ENCODE measurements around the gene MYOM3.
A peak's percentile ranks its signal among the peaks of the same experiment; 100 is the strongest.

MYOM3 gene

DNA sequence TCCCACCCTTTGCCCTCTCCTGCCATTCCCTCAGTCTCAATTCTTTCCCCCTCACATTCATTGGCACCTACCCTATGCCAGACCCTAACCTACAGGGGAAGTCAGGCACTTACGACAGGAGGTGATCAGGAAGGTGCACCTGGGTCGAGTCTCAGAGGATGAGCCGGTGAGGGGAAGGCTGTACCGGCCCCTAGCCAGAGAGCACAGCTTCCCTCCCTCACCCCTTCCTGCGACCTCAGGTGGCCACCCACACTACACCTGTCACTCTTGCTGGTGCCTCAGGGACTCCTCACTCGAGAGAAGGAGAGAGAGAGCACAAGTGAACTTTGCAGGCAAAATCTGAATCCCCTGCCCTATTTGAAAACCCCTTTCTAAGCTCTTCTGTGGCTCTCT lies 1.7 kb upstream of the MYOM3 start:
- DNase-seq: no peak

DNA sequence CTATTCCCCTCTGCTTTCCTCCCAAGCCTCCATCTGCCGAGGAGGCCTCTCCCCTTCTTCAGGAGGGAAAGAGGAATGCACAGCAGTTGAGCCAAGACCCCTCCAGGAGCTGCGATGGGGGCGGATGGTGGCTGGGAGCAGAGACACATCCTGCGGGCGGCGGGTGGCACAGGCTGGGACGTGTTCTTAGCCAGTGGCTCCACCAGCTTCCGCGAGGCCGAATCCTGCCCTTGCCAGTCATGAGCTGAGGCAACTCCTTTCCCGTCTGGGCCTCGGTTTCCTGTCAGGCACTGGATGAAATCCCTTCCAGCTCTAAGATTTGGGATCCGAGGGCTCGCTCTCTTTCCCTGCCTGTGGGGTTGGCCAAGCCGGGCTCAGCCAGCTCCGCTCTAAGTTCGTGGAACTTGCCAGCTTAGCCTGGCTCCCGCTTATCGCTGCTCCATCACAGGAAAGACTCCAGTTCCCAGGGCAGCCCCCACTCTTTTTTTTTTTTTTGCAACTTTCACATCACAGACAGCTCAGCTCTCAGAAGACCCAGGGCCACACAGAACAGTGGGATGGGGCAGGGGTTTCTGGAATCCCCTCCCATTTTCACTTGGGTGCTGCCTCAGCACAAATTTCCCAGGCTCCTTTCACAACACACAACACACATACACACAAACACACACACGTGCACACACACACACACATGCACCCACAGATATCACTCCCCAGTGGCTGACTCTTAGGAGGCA lies 506 bp downstream of the MYOM3 start:
- no peak for DNase-seq

DNA sequence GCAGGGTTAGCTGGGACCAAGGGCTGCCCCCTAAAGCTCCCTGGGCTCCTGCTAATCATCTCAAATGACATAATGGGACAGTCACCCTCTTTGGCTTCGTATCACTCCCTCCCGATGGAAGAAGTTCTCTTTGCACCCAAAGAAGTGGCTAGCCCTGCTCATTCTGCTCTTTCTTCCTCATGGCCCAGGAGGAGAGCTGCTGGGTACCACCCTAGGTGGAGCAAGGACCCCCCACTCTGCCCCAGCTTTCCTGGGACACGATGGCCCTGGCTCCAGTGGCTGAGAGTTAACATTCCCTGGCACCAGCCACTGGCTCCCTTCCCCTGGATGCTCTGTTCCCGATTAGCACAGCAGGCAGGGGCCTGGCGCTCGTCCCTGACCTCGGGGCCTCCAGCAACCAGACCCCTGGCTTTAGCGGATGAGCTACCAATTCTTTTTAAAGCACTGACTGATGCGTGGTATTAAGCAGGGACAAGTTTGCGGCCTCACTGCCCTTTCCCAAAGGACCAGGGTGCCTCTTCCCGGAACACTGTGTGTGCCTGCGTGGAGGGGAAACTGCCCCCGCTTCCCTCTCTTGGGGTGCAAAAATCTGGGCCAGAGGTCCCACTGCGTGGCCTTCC lies 1.2 kb downstream of the MYOM3 start:
- DNase-seq: no peak

DNA sequence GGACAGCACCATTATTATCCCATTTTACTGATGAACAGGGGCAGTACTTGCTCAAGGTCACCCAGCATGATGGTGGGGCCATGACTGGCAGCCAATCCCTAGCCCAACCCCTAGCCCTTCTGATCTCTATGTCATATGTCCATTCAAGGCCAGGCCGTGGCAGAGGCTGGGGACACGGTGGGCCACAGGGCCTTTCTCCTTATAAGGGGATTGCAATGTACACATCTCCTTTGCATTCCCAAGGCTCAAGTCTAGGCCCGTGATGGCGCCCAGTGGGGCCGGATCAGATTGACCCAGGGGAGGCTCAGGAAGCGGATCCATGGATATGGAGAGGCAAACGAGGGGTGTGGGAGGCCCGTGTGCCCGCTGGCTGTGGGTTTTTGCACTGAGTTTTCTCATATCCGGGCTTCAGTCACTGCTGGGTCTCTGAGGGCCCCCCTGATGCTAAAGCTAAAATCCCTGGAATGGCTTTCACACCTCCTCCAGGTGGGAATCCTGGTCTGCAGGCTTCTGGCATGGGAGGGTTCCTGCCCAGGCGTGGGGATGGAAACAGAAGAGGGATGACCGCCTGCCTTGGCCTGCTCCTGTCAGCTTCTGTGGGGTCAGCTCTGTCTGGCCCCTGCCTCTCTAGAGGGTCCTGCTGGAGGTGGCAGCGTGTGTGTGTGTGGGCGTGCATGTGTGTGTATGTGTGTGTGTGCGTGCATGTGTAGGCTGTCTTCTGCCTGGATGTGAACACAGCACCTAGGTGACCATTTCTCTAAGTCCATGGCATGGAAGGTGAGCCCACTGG lies 2.1 kb downstream of the MYOM3 start:
- no peak for DNase-seq

DNA sequence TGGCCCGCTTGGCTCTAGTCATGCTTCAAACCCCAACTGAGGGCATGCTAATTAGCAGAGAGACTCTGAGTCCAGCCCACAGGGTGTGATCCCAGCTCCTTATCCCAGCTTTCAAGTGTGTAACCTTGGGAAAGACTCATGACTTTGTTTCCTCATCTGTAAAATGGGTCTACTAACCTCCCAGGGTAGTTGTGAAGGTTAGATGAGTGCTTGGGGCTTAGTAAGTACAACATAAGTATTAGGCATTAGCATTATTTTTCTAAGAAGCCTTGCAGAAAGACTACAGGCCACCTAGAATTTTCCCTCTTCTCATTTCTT lies 2.8 kb downstream of the MYOM3 start:
- DNase-seq: no peak

DNA sequence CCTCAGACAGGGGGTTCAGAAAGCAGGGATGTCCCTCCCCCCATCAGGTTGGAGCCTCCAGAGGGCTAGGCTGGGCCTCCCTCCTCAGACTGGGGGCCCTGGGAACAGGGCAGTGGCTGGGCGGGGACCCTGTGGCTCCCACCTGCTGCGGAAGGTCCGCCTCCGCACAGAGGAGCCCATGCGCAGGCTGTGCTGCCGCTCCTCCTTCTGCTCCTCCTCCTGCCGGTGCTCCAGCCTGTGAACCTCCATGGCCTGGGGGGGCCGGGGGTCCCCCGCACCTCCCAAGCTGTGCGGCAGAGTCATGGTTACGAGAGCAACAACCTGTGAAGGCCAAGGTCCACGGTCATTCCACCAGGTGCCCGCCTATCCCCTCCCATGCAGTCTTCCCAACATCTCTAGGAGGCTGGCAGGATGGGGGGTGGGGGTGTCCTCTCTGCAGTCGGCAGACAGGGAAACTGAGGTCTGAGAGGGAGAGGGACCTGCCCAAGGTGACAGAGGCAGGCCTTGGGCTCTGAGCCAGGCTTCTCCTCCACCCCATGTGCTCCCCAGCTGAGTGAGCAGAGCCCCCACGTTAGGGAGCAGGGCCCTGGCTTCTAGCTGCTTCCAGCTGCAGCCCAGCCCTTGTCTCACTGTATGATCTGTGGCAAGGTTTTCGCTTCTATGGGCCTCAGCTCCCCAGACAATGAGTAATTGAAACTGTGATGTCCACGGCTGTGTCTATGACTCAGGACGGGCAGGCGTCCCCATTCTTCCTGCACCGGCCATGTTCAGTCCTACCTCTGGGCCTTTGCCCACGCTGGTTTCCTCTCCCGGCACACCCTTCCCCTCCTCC lies 3.4 kb downstream of the MYOM3 start:
- DNase-seq: peak; percentile 39

DNA sequence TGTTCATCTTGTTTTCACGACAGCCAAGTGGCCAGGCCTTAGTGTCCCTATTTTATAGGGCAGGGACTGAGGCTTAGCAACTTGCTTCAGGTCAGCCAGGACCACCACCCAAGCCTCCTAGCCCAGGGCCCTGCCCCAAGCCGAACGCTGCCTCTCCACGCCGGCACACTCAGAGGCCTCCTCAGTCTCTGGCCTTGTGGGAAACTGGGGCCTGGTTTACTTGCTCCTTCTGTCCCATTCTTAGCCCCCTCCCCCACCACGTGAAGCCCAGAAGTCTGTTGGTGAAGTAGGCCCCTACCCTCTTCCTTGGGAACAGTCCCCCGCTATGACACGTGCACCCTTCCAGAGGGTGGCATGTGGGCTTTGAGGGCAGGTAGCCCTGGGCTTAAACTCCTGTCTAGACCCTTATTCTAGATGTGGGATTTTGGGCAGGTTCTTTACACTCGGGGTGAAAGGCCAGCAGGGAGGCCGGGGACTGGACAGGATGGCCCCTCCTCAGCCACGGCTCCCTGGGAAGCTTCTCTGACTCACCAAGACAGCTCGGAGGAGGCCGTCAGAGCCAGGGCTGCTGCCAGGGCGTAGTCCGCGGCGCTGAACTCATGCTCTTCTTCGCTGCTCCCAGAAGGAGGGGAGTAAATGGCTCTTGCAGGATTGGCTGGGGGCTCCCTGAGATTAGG lies 4.3 kb downstream of the MYOM3 start:
- no peak for DNase-seq

DNA sequence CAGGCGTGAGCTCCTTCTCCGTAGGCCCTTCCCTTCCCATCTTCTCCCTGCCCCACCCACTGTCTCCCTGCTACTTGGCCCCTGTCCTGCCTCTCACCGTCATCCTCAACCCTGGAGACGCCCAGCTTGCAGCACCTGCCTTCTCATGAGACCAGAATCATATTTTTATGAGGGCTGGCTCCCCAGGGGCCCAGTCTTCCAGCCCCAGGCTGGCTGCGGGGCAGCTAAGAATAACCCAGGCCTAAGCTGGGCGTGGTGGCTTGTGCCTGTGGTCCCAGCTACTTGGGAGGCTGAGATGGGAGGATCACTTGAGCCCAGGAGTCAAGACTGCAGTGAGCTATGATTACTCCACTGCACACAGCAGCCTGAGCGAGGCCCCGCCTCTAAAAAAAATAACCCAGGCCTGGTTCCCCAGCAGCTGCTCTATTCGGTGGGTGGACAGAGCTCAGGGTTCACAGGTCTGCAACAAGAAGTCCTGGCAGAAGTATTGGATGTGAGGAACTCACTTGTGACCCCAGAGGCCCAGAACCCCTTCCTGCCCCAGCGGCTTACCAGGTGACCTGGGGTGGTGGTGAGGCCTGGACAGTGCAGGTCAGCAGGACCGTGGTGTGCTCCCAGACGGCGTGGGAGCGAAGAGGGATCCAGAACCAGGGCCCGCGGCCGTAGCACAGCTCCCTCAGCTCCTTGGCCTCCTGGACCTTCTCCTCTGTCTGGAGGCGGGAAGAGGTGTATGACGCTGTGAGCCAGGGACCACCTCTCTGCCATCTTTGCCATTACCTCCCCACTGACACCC lies 6.4 kb downstream of the MYOM3 start:
- DNase-seq: no peak

DNA sequence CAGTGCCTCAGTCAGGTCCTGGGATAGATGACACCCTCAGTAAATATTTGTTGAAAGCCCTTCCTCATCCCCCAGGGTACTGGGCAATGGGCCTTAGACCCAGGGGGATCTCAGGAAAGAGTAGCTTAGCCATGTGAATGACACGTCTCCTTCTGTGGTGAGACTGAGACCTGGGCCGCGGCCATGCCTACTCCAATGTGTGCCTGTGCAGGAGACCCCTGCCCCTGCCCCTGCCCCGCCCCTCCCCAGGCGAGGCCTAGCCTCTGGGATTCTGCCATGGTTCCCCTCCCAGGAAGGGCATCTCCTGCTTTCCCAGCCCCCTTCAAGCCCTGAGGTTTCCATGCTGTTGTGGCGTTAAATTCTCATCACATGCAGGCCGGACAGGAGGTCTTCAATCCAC lies 7.1 kb downstream of the MYOM3 start:
- DNase-seq: no peak

DNA sequence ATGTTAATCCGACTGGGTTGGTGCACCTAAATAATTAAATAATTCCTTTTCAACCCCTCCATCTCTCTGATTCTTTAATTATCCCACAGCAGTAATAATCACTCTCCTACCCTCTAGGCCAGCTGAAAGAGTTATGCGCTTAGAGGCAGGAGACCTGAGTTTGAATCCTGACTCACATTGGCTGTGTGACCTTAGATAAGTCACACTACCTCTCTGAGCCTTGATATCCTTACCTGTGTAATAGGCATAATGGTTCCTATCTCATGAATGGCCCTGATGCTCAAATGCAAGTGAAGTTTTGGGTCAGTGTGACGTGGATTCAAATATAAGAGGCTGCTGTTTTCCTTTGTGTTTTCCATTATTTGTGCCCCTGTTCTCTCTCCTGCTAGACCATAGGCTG lies 8.1 kb downstream of the MYOM3 start:
- no peak for DNase-seq

DNA sequence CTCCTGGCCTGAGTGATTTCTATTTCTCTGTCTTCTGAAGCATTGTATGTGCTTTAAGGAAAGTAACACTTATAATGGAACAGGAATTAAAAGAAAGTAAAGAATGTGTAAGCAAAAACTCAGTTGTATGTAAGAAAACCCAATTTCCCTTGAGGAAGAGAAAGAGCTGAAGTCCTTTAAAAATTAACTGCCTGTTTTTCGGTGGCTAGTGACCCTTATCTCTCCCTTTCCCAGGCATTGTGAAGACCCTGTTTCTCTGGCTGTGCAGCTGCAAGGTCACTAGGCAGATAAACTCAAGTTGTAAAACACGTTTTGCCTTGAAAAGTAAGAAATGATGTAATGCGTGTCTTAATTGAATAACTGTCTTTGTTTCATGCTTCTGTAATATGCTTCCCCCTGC lies 8.5 kb downstream of the MYOM3 start:
- DNase-seq: no peak

DNA sequence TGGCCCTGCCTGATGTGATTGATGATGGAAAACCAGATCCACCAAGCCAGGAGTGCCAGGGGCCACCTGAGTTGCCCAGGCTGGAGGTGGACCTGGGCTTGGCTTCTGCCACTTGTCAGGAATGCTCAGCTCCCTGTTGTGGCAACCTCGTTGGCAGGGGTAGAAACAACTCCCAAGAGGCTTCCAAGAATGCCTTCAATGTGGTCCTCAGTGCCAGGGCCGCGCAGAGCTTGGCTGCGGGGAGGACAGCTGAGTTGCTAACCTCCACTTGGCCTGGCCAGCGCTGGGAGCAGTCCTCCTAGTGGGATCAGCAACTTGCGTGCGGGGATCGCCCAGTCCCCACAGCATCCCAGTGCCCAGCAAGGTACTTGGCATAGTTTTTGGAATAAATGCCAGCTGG lies 9.0 kb downstream of the MYOM3 start:
- no peak for DNase-seq

DNA sequence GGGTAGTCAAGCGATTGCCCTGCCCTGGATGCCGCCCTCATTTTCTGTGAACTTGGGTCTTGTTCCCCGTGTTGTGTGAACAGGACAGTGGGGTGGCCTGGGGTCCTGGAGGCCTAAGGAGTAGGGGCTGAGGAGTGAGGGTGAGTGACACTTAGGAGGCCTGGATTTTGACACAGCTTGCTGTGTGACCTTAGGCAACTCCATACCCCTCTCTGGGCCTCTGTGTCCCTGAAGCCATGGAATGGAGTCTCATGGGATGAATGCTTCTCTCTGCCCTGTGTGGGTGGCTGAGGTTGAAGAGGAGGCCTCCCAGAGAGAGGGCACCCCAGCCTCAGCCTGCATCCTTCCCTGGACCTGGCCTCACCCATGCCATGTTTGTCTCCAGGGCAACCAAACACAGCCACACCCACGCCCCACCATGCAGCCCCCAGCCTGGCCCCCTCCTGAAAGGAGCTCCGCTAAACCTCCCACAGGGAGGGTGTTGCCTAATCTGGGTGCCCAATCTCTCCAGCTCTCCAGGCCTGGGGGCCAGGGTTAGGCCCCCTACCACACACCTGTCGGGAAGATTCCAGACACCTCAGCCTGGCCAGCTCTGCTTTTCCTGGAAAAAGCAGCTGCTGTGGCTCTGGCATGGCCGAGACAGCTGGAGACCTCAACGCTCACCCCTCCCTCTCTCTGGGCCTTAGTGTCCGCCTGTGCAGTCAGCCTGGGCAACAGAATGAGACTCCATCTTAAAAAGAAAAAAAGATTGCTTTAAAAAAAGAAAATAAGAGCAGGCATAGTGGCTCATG lies 9.9 kb downstream of the MYOM3 start:
- no peak for DNase-seq

DNA sequence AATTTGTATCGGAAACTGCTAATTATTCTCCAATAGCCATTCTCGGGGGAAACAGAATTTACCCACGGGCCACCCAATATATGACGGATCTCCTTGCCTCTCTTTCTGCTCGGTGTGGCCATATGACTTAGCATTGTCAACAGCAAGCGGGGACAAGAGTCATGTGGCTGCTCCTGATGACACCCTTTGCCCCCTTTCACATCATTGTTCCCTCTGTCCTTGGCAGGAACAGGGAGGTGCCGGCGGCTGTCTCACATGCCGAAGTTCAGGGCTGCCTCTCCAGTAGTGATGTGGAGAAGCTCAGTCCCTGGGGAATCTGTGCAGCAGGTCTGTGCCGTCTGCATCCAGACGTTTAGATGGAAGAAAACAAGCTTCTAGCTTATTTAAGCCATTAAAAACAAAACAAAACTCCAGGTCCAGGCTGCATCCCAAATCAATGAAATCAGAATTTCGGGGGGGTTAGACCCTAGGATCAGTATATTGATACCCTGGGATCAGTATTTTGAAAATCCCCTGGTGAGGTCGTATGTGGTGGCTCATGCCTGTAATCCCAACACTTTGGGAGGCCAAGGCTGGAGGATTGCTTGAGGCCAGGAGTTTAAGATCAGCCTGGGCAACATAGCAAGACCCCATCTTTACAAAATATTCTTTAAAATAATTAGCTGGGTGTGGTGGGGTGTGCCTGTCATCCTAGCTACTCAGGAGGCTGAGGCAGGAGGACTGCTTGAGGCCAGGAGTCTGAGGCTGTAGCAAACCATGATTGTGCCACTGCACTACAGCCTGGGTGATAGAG lies 10.8 kb downstream of the MYOM3 start:
- no peak for DNase-seq

DNA sequence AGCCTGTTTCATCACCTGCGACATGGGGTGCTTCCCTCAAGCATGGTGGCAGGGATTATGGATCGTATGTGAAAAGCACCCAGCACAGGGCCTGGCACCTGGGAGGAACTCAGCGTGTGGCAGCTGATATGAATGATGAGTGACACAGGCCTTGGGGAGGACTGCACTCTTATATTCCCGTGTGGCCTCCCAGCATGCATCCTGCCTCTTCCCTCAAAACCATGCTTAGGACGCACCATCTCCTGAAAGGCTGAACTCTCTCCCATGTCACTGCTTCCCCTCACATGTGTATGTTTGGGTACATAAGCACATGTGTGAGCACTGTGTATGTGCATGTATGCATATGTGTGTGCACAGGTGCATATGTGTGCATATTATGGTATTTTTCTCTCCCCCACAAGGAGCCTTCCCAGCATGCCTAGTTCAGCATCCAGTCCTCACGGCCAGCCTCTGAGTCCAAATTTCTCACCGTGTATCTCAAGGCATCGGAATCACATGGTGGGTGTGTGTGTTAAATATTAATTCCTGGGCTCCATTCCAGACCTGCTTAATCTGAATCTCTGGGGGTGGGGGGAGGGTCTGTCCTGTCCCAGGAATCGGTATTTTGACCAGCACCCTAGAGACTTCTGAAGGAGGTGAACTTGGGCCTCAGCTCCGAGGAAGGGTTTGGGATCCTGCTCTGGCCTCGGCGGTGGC lies 12.8 kb downstream of the MYOM3 start:
- DNase-seq: no peak

DNA sequence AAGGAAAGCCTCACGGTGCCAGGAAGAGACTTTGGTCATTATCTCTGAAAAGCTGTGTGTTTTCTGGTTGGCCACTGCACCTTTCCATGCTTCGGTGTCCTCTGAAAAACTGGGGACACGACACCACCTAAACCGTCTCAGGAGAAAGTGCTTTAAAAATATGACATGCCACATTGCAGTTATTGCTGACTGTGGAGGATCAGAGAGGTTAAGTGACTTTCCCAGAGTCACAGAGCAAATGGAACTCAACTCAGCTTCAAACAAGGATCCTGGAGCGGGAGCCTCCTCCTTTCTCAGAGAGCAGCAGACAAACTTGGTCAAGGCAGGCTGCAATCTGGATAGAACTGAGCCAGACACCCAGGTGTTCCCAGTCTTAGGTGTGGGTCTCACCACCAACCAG lies 13.8 kb downstream of the MYOM3 start:
- DNase-seq: no peak

DNA sequence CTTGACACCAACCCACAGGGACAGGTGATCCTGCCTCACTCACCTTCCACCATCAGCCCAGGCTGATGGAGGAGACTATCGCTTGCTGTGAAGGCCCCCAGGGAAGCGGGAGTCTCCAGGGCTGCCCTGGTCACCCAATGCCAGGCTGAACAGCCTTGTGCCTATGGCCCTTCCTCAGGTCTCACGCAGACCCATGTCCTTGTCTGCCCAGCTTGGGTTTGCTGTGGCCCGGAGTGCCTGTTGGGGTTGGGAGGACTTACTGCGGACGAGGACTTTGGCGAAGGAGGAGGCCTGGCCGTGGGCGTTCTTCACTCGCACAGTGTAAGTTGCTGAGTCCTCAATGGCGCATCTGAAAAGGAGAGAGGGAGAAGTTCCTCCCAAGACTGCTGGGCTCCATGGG lies 14.3 kb downstream of the MYOM3 start:
- no peak for DNase-seq

DNA sequence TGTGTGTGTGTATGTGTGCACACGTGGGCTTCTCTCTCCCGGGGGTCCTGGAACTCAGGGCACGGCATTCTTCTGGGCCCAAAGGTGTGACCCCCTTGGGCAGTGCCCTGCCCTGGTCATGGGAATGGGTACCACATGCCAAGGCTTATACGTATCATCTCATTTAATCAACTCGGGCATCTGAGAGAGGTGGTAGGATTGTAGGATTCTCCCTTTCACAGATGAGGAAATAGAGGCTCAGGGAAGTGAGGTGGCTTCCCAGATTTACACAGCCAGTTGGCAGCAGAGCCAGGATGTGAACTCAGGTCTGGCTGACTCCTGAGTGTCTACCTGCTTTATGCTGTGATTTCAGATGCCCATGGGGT lies 15.2 kb downstream of the MYOM3 start:
- no peak for DNase-seq

DNA sequence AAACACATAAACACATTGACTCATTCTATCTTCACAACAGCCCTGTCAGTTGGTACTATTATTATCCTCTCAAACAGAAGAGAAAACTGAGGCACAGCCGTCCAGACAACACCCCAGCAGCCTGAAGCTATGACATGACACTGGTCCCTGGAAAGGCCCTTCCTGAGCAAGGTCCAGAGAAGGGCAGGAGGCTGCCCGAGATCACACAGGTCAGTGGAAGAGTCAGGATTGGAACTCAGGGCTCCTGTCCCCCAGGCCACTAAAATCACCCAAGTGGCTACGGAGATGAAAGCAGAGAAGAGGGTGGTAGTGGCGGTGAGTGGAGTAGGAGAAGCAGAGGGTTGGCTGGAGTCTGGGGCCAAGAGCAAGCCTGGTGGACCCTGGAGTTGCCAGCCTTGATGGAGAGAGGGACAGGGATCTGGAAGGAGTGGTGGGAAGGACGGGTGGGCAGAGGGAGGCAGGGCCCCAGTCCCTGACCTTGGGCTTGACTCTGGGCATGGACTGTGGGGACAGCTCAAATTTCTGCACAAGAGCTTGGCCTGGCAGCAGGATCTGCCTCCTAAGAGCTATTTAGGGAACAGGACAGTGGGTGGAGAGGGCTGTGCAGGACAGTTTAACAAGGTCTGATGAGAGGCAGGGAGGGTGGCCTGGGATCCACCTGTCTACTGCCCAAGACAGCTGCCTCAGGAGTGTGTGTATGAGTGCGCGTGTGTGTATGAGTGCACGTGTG lies 15.8 kb downstream of the MYOM3 start:
- no peak for DNase-seq
